Measurements from ENCODE around the gene AHNAK2.
"Not testable (repeated sequence)": the region's sequence is repeated elsewhere in the genome, so short reads cannot be mapped to it uniquely, and the experiment has no call there.

Gene AHNAK2

DNA sequence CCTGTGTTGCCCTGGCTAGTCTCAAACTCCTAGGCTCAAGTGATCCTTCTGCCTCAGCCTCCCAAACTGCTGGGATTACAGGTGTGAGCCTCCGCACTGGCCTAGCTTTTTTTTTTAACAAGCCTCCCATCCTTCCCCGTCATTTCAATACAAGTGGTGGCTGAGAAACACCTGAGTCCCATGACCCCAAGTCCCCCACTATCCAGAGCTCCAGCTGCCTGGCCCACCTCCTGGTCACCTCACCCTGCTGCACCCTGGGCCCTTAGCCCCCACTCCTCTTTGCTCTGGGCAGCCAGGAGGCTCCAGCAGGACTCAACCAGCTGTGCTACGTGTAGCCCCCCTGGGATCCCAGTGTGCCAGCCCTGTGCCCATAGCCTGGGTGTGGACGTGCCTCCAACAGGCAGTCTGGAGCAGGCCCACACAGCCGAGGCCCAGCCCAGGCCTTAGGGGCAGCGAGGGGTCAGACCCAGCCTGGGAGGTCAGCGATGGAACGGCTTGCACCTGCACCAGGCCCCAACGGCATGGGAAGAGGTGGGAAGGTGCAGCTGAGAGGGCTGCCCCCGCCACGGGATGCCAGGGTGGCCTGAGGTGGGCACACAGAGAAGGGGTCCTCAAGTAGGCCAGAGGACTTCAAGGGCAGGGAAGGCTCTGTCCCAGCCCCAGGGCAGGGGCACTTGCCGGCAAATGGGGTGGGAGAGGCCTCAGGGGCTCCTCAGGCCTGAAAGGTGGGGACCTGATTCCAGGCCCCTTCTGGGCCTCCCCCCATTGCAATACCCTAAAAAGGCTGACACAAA, 6.5 kb downstream of the AHNAK2 start:
- DNase-seq = no peak

DNA sequence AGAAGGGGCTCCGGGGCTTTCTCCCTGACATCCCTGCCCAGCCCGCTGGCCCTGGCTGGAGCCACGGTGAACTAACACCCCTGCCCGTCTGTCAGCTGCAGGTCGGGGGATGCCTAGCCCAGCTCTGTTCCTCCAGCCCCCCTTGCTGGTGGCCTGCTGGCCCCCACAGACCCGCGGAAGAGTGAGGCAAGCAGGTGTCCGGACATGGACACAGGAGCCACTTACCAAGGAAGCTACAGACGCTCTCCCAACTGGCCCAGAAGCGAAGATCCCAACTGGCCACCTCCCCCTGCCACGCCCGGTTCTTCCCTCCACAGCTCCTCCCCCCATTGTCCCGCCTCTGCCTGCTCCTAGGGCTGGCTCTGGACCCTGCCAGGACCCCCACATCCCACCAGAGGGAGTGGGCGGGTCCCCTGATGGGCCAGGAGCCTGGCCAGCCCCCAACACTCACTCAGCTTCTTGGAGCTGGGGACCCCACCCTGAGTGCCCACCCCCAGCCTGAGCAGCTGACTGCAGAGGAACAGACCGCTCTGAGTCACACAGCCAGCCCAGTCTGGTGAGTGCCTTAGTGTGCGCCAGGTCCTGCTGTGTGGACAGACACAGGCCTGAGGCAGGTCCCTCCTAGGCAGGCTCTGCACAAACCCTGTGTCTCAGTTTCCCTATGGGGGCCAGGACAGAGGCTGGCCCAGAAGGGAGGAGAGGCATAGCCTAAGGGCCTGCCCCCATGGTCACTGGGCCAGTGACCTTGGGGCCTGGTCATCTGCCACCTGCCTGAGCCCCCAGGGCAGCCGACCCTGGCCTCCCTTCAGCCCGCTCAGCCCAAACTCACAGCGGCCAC, 7.7 kb downstream of the AHNAK2 start:
- no peak for DNase-seq

- no peak for DNase-seq
Measured at GRCh38 chr14:104969741-104970230, 8.4 kb downstream of the AHNAK2 start.

DNA sequence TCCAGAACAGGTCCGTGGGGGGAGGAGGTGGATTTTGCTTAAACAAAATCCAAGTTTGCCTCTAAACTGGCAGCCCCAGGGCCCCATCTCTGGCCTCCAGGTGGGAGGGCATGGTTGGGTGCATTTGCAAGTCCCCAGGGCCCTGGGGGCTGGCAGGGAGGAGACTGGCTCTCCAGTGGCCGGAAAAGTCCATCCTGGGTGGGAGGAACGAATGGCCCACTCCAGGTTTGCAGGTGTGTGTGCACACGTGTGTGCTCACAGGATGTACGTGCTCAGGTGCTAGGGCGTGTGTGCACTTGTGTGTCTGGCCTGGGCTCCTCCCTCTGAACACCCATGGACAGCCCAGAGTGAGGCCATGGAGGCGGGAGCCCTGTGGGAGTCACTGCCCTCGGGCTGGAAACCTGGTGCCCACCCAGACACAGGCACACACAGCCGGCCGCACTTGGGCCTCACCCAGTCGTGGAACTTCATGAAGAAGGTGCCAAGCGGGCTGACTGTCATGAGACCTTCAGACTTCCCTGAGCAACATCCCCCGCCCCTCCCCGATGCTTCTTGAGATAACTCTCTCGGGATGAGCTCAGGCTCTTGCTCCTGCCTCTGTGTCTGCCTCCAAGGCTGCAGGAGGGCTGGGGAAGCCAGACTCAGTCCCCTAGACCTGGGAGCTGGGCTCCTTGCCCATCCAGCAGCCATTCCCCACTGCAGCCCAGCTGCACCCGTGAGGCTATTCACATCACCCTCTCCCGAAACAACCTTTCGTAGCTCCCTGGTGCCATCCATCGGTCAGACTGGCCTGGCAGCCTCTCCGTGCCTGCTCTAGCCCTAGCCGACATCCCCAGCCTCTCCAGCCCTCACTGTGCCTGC, 9.4 kb downstream of the AHNAK2 start:
- DNase-seq = no peak

DNA sequence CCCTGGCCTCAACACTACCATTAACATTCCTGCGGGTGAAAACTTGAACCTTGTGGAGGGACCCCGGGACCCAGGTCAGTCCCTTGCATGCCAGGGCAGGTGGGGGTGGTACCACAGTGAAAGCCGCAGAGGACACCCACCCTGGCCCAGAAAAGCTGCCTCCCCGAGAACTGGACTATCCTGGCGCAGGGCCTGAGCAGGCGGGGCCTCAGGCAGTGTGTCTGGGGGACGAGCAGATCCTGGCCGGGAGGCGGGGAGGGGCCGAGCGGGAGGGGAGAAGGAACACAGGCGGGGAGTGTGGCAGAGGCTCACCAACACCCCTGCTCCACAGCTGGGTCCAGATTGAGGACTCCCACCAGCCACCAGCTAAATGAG, 10.0 kb downstream of the AHNAK2 start:
- no peak for DNase-seq

DNA sequence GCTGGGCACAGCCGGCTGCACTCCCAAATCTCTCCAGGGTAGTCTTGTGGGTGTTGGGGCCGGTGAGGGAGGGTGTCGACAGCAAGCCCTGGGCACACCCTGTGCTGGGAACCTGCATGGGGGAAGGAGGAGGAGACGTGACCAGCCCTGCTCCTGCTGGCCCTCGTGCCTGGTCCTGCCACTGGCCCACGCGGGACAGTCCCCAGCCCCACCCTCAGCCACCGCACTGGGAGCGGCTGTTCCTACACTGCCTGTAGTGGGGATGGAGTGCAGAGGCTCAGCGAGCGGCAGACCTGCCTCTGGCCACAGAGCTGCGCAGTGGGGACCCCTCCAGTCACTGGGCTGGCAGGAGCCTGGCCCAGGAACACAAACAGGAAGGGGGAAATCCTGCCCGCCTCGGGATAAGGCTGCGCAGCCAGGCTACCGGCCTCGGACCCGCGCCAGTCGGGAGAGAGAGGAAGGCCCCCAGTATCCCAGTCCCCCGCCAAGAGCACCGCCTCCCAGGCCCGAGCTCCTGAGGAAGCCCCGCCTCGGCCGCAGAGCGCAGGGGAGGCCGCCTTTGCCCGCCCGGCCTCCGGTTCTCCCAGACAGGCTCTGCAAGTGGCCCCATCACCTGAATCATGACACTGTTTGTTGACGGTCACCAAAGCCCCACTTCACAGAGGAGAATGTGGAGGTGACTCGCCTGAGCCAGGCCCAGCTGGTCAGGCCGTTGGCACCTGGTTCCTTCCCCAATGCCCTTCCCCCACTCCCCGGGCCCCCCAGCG, 10.6 kb downstream of the AHNAK2 start:
- DNase-seq = no peak

DNA sequence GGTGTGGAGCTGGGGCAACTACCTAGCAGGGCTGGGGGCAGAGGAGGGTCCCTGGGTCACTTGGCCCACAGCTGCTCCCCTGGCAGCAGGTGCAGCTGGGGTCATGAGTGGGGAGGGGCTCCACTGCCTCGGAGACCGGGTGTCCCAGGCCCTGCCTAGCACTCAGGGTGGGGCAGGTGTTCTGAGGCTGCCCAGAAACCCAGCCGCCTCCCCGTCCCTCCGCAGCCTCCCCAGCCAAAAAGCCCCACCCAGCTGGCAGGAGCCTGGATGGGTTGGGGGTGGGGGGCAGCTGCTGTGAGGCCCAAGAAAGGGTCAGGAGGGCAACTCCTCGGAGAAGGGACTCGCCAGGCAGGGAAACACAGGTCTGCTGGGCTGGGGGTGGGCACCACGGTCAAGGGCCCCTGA, 11.2 kb downstream of the AHNAK2 start:
- DNase-seq = no peak

GRCh38 chr14:104966261-104966865, 11.8 kb downstream of the AHNAK2 start:
- DNase-seq = no peak

- no peak for DNase-seq
Measured at GRCh38 chr14:104965561-104966231, 12.5 kb downstream of the AHNAK2 start.

DNA sequence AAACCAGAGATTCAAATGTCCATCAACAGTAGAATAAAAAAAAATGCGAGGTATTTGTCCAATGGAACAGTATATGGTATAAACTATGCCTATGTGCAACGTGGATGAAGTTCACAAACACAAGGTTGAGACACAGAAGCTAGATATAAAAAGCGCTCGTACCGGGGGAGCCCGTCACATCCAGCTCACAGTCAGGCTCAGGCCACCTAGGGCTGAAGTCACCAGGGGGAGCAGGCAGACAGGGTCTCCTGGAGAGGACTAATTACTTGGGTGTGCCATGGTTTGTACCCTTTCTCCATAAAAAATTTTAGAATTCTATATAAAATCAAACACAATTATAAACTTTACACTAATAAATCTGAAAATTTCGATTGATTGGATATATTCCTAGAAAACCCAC, 13.6 kb downstream of the AHNAK2 start:
- DNase-seq = no peak

DNA sequence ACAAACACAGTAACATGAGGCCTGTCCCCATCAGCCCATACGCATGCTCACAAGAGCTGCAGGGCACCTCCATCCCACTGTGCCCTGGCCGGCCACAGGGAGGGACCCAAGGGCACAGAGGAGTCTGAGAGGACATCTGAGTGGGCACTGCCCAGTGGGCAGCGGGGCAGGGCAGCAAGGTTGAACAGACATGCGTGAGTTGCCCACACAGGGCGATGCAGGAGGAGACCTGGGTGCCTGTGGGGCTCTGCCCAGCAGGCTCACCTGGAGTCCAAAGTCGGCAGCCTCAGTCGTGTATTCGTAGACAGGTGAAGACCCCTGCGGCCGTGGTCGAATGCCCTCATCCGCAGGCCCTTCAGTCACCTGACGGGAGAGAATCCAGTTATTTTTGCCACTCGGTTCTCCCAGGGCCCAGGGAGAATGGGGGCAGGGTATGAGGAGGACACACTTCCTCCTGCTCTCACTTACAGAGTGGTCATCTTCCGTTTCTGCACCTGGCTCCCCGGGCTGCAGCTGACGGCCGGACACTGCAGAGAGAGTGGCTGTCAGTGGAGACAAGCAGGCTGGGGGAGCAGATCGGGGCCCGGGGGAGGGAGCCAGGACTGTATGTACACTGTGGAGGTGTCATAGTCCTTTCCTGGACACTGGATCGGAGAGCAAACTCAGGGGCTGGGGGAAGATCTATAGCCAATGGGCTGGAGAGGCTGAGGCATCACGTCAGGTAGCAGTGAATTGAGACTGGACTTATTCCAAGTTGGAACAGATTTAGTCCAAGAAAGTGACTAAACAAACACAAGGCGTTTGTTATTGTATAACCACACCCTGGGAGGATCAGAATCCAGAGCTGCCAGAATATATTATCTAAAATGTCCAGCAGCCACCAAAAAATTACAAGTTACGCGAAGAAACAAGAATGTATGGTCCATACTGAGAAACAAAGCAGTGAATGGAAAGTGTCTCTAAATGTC, 20.7 kb downstream of the AHNAK2 start:
- DNase-seq = no peak

DNA sequence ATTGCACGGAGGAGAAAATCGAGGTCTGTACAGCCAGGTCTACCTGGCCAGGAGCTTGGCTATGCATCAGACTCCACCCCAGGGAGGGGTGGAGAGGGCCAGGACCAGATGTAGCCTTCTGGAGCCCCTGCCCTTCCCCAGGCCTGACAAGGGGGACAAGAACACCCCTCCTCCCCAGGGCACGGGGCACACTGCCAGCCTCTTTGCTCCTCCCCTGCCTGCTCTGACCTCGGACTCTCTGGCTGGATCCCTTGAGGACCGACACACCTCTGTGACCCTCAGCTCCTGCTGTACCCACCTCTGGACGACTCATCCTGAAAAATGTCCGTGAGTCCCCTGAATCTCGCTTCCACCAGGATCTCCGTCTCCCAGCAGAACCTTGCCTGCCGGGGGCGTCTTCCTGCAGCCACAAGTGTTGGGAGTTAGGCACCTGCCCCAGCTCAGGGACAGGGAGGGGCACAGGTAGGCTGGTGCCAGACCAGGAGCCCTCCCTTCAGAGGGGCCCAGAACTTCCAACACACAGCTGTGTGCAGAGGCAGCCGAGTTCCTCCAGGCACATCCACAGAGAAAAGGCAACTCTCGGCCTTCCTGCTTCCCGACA, 21.8 kb downstream of the AHNAK2 start:
- DNase-seq = no peak

DNA sequence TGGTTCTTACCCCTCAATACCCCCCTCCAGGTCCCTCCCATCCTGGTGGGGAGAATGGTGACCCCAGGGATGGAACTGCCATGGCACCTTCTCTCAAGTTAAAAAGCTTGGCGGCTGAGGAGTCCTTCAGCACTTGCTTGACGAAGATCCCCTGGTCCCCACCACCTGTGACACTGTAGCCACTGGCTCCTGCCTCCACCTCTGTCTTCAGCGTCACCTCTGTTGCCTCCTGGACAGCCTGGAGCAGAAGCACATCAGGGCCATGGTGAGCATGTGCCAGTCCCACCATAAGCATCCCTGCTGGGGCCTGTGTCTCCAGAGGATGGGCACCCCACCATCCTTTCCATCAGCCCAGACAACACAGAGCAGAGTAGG, 22.8 kb downstream of the AHNAK2 start:
- no peak for DNase-seq

DNA sequence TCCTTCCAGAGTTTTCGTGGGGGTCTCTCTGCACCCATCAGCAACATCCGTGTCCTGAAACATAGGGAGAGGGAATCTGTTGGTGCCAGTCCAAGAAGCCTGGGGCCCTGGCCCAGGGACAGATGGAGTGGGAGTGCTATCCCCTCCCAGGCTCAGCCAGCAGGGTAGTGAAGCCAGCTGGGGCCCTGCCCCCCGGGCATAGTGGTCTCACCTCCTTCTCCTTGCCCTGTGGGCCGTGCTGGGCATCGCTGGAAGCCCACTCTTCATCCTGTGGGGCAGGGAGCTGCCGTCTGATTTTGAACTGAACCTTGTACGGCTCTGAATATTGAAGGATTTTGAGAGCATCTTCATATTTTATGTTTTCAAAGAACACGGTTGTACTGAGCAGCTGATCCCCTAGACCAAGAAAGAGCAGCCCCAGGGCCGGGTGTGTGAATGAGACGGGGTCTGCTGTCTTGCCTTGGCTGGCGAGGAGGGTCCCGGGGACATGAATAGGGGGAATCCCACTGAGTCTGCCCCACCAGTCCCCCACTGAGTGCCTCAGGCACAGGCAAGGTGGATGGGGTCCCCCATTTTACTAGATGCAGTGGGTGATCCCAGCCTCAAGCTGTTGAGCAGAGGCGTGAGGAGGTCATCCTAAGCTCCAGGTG, 23.3 kb downstream of the AHNAK2 start:
- no peak for DNase-seq

- DNase-seq = no peak
Measured at GRCh38 chr14:104953896-104954656, 24.1 kb downstream of the AHNAK2 start.

DNA sequence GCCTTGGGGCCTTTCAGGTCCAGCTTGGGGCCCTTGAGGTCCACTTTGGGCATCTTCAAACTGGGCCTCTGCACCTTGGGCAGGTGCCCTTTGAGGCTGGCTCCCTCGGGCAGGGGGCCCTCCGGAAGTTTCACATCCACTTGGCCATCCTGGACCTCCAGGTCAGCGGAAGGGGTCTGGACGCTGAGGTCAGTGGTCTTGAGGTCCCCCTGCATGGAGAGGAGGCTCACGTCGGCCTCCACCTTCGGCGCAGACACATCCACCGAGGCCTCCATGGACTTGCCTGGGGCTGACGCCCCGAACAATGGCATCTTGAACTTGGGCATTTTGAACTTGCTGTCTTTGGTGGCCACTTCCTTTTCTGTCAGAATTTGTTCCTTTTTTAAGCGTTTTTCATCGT, 25.1 kb downstream of the AHNAK2 start:
- DNase-seq = no peak

DNA sequence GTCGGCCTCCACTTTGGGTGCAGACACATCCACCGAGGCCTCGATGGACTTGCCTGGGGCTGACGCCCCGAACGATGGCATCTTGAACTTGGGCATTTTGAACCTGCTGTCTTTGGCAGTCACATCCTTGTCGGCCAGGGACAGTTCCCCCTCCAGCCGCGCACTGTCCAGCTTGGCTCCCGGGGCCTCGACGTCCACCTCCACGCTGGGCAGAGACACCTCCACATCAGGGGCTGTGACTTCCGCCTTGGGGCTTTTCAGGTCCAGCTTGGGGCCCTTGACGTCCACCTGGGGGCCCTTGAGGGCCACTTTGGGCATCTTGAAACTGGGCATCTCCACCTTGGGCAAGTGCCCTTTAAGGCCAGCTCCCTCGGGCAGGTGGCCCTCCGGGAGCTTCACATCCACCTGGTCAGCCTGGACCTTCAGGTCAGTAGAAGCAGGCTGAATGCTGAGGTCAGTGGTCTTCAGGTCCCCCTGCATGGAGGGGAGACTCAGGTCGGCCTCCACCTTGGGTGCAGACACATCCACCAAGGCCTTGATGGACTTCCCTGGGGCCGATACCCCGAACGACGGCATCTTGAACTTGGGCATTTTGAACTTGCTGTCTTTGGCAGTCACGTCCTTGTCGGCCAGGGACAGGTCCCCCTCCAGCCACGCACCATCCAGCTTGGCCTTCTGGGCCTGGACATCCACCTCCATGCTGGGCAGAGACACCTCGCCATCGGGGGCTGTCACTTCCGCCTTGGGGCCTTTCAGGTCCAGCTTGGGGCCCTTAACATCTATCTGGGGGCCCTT, 26.1 kb downstream of the AHNAK2 start:
- not testable (repeated sequence) for DNase-seq
